ENCODE measurements around the gene LCN6. TPM values are rescaled to one million over a fixed set of nuclear protein-coding genes. Genes with fewer than 3 reads are reported as not detected.

Gene LCN6
- total and polyA plus RNA-seq, 2 of the 4 experiments (the other 2 are of a cell fraction): not detected

GRCh38 chr9:136721339-136722092 lies 26.8 kb downstream of the LCN6 start:
- POLR2A ChIA-PET (ENCODE audit: unreplicated experiment): interaction anchor here (0.6 kb wide), 1 partner anchor 200 kb away, joined by 3 read pairs; no protein-coding TSS in a partner anchor
- no peak overlapping the region for H2BK15ac ChIP-seq (ENCODE audit: low read depth, low read length)
- H3K4me1 ChIP-seq (ENCODE audit: control insufficient read depth, insufficient read depth, low read length): peaks cover 19% of the 10 kb centered on the region
- H4K91ac ChIP-seq (ENCODE audit: insufficient read depth, low read depth, low read length): no peak overlapping the region
- H3K4ac ChIP-seq (ENCODE audit: low read depth, low read length): no peak overlapping the region
- peak overlapping the region; percentile 8; the same call in 1 of the 2 replicates for H2AK5ac ChIP-seq (ENCODE audit: low read depth, low read length)
- H3K23ac ChIP-seq (ENCODE audit: low read depth, low read length): no peak overlapping the region
- no peak overlapping the region for H3K18ac ChIP-seq (ENCODE audit: low read depth, low read length)
- peaks cover 67% of the 10 kb centered on the region for H4K20me1 ChIP-seq (ENCODE audit: insufficient read depth, low read length)
- WGBS, 2 experiments (ENCODE audit: extremely low coverage in 2 of 2, insufficient read length in 1 of 2): 78% methylated on average over 12 of the region's 30 CpGs; no CpG with 5 or more reads in 1 of the 2 experiments
- ATAC-seq (ENCODE audit: low read depth) (peak; percentile 45), DNase-seq (peak; percentile 80)
- H3K4me3 ChIP-seq (ENCODE audit: insufficient read depth, low read depth, low read length): no peak overlapping the region
- H3K56ac ChIP-seq (ENCODE audit: extremely low read depth, insufficient read depth, low read length): no peak overlapping the region
- H3K27me3 ChIP-seq (ENCODE audit: control insufficient read depth, insufficient read depth, low read length): no peaks in the 10 kb centered on the region
- H2AFZ ChIP-seq (replicated peaks; ENCODE audit: low read length, poor library complexity): peak overlapping the region; percentile 58
- no peaks in the 10 kb centered on the region for H3K9me3 ChIP-seq (ENCODE audit: control insufficient read depth, insufficient read depth, low read length)
- no peak overlapping the region for H4K5ac ChIP-seq (ENCODE audit: low read depth, low read length)
- H3K79me1 ChIP-seq (ENCODE audit: low read depth in 1 of 2, low read length in 2 of 2): peaks cover 8 to 37% of the 10 kb centered on the region in 2 experiments
- no peak overlapping the region for H2BK120ac ChIP-seq (ENCODE audit: low read depth, low read length)
- peaks cover 16% of the 10 kb centered on the region for H3K9me1 ChIP-seq (ENCODE audit: insufficient read depth, low read length)
- TF ChIP-seq NFE2L2 (IDR thresholded peaks at IDR 0.05; ENCODE audit: low read depth, low read length) (no peak), BHLHE40 (IDR thresholded peaks at IDR 0.05; ENCODE audit: low read depth, low read length) (peak; percentile 43), CEBPB (IDR thresholded peaks at IDR 0.05; ENCODE audit: low read depth, low read length) (no peak), MAFK (IDR thresholded peaks at IDR 0.05; ENCODE audit: low read depth, low read length) (peak; percentile 4; the same call in 1 of the 2 replicates), FOS (IDR thresholded peaks at IDR 0.05; ENCODE audit: low read depth, low read length) (0 out of 2 replicates have a peak, but pooled peaks have one; percentile 31), MXI1 (IDR thresholded peaks at IDR 0.05; ENCODE audit: borderline replicate concordance, low read depth, low read length) (no peak), MAZ (IDR thresholded peaks at IDR 0.05; ENCODE audit: borderline replicate concordance, low read depth, low read length) (peak; percentile 52; the same call in 1 of the 2 replicates), CHD1 (IDR thresholded peaks at IDR 0.05; ENCODE audit: low read depth, low read length) (no peak)
- peaks cover 47% of the 10 kb centered on the region for H3K36me3 ChIP-seq (ENCODE audit: control insufficient read depth, insufficient read depth, low read length)
- H3K14ac ChIP-seq (replicated peaks; ENCODE audit: low read depth, low read length): no peak overlapping the region; the same call in 1 of the 2 replicates
- in situ Hi-C loops (cut with MboI; ENCODE audit: low sequenced_read_pairs): no loop called here
- CTCF ChIA-PET: no interaction called here
- BruUV-seq (replicated peaks): no TSS peak
- H4K8ac ChIP-seq (ENCODE audit: low read depth in 2 of 2, low read length in 2 of 2): no peak overlapping the region
- intact Hi-C loops (cut with micrococcal nuclease): no loop called here
- no peak overlapping the region for H3K27ac ChIP-seq (ENCODE audit: insufficient read depth, low read length)
- no peak overlapping the region for H3K4me2 ChIP-seq (ENCODE audit: low read depth, low read length)
- H2AK9ac ChIP-seq (replicated peaks; ENCODE audit: low read depth, low read length, poor library complexity): peak overlapping the region; percentile 78
- dilution Hi-C loops (cut with HindIII; ENCODE audit: low sequenced_read_pairs, unreplicated experiment): no loop called here
- H3K9ac ChIP-seq (ENCODE audit: low read depth, low read length): no peak overlapping the region
- no peak overlapping the region for H2BK5ac ChIP-seq (ENCODE audit: low read depth, low read length, poor library complexity, severe bottlenecking)
- H2BK20ac ChIP-seq (ENCODE audit: low read depth, low read length): no peak overlapping the region

All from IMR-90 (cell line).